Endothelial cell (in vitro differentiated cells): ENCODE results near the gene GIGYF1. TPM values are rescaled to one million over a fixed set of nuclear protein-coding genes. Genes with fewer than 3 reads are reported as not detected.

Experiments used
- DNase-seq: peaks from one replicate; pipeline ENCODE4 v3.0.0; 2021; ENCODE audit warnings: low spot score
- H3K27ac Mint-ChIP-seq: one replicate; pipeline ENCODE4 v1.8.0; 2021; ENCODE audit warnings: mixed read lengths, inconsistent platforms; ENCODE audit not compliant: unreplicated experiment
- H3K27me3 Mint-ChIP-seq: one replicate; pipeline ENCODE4 v1.8.0; 2021; ENCODE audit warnings: mild to moderate bottlenecking, moderate library complexity, mixed read lengths, inconsistent platforms; ENCODE audit not compliant: unreplicated experiment
- H3K36me3 Mint-ChIP-seq: one replicate; pipeline ENCODE4 v1.8.0; 2021; ENCODE audit warnings: mild to moderate bottlenecking, low read depth, mixed read lengths, inconsistent platforms; ENCODE audit not compliant: unreplicated experiment
- H3K4me1 Mint-ChIP-seq: one replicate; pipeline ENCODE4 v1.8.0; 2021; ENCODE audit warnings: mild to moderate bottlenecking, mixed read lengths, inconsistent platforms; ENCODE audit not compliant: unreplicated experiment
- H3K4me3 Mint-ChIP-seq: one replicate; pipeline ENCODE4 v1.8.0; 2021; ENCODE audit warnings: mild to moderate bottlenecking, mixed read lengths, inconsistent platforms; ENCODE audit not compliant: unreplicated experiment
- H3K9me3 Mint-ChIP-seq: one replicate; pipeline ENCODE4 v1.8.0; 2021; ENCODE audit warnings: mixed read lengths, inconsistent platforms; ENCODE audit not compliant: unreplicated experiment
- CTCF ChIP-seq: fragments of 200-600 bp; sonication (generic); IDR thresholded peaks from one replicate; pipeline ENCODE4 v1.5.0; 2021; ENCODE audit warnings: antibody characterized with exemption; ENCODE audit not compliant: unreplicated experiment
- total RNA-seq: library from RNA; stranded (reverse); fragmentation: NEBNext Ultra II Directional; extraction: Animal tissue kit (Norgen Biotek cat#: 25700); gene quantifications from one replicate; pipeline ENCODE4 v1.2.1, GENCODE V29; 2021; ENCODE audit not compliant: unreplicated experiment

GIGYF1 gene
- total RNA-seq, 1 donor from 2014 or later: 70.6 TPM

GRCh38 chr7:100691676-100692577, 2.1 kb downstream of the GIGYF1 start:
- Mint-ChIP-seq H3K27ac (no peak overlapping the region), H3K4me1 (peaks cover 20% of the 10 kb centered on the region), H3K36me3 (peaks cover 21% of the 10 kb centered on the region), H3K27me3 (peaks cover 15% of the 10 kb centered on the region), H3K9me3 (no peaks in the 10 kb centered on the region), H3K4me3 (peak overlapping the region; percentile 97)
- peak; percentile 88 for TF ChIP-seq CTCF
- peak; percentile 85 for DNase-seq

GRCh38 chr7:100689230-100690135, 4.6 kb downstream of the GIGYF1 start:
- Mint-ChIP-seq H3K27ac (peak overlapping the region; percentile 36), H3K9me3 (no peaks in the 10 kb centered on the region), H3K36me3 (peaks cover 22% of the 10 kb centered on the region), H3K4me3 (peak overlapping the region; percentile 56), H3K27me3 (peaks cover 11% of the 10 kb centered on the region), H3K4me1 (peaks cover 17% of the 10 kb centered on the region)
- no peak for TF ChIP-seq CTCF
- no peak for DNase-seq

DNA sequence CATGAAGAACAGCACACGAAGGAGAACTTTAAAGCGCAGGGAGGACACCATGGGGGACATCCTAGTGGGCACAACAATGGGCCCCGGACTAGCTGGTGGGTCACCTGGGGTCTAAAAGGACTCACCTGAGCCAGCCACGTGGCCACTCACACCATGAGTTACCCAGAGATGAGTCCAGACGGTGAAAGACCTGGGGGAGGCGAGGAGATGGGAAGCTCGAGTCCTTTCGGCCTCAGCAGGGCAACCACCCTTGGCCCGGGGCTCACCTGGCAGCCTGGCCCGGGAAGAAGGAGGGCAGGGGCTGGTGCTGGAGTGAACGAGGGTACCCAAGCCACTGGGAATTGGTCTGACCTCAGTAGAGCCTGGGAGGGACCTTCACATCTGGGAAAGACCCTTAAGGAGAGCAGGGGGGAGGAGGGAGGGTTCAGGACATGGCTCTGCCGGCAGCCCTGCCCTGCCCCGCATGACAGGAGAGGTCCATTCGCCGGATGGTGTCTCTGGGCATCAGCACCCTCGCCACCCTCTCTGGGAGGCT, 5.7 kb downstream of the GIGYF1 start:
- Mint-ChIP-seq H3K4me3 (peak overlapping the region; percentile 56), H3K27me3 (peaks cover 11% of the 10 kb centered on the region), H3K9me3 (no peaks in the 10 kb centered on the region), H3K4me1 (peaks cover 17% of the 10 kb centered on the region), H3K36me3 (peaks cover 22% of the 10 kb centered on the region), H3K27ac (peak overlapping the region; percentile 36)
- no peak for DNase-seq
- no peak for TF ChIP-seq CTCF

DNA sequence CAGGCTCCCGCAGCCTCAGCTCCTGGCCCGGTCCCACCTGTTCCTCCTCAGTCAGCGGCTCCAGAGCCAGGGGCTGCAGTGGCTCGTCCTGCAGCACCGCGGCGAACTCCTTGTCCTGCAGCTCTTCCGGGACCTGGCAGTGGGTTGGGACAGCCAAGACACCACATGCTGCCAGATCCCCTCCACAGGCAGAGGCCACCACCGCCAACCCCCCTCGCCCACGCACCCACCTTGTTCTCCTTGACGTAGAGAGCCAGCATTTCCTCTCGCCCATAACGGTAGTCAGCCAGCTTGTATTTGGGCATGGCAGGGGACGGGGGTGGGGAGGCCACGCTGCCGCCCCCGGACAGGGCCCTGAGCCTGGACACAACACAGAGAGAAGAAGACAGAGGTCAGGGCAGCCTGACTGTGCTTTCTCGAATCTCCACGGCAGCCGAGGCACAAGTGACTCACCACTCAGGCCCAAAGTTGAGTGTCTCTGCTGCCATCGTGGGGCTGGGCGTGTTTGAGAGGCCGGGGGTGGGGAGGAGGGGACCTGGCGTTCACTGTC, 6.2 kb downstream of the GIGYF1 start:
- H3K4me1 Mint-ChIP-seq: peaks cover 12% of the 10 kb centered on the region
- H3K9me3 Mint-ChIP-seq: no peaks in the 10 kb centered on the region
- H3K27me3 Mint-ChIP-seq: peaks cover 6% of the 10 kb centered on the region
- DNase-seq: no peak
- no peak for TF ChIP-seq CTCF
- no peak overlapping the region for H3K4me3 Mint-ChIP-seq
- H3K36me3 Mint-ChIP-seq: peaks cover 17% of the 10 kb centered on the region
- no peak overlapping the region for H3K27ac Mint-ChIP-seq
